B cell (primary cell): ENCODE results near the gene IL17RC. TPM values are rescaled to one million over a fixed set of nuclear protein-coding genes. Genes with fewer than 3 reads are reported as not detected.

ENCODE experiments used
- ATAC-seq: fragments of 200-7000 bp; cut with Tn5 transposase; one replicate; pipeline ENCODE4 v1.10.0; 2021; ENCODE audit warnings: low read depth, mild to moderate bottlenecking, moderate number of reproducible peaks, moderate library complexity
- CTCF ChIA-PET: fragments of 350-600 bp; sonication (Branson Sonifier 250); formaldehyde crosslinking; loops from one replicate; lab custom pipeline; 2021; ENCODE audit warnings: antibody characterized with exemption, inconsistent platforms; lab: Charles Lee
- POLR2A ChIA-PET: fragments of 350-600 bp; sonication (Branson Sonifier 250); formaldehyde crosslinking; loops from one replicate; lab custom pipeline; 2021; ENCODE audit warnings: antibody characterized with exemption; lab: Charles Lee
- DNase-seq: peaks from one replicate; pipeline ENCODE4 v3.0.0; 2013
- H2AFZ ChIP-seq: 2 replicates; pipeline ENCODE4 v1.6.1; 2012; ENCODE audit warnings: mild to moderate bottlenecking, low read depth, low read length; ENCODE audit not compliant: insufficient read depth, poor library complexity, severe bottlenecking
- H3K27ac ChIP-seq, 2 donors: 1 replicate in 1 of 2; 2 replicates in 1 of 2; pipeline ENCODE4 v1.5.1; 2012 to 2013; ENCODE audit warnings: low read length in 2 of 2, mild to moderate bottlenecking in 2 of 2, moderate library complexity in 1 of 2
- H3K27me3 ChIP-seq, 4 experiments: fragments of 200-600 bp in 1 of 4; sonication (generic) in 1 of 4; replicated peaks in 1 of 4; 1 replicate in 2 of 4; 2 replicates in 2 of 4; pipeline versions ENCODE4 v1.6.1 to v1.7.0; 2013 to 2016; ENCODE audit warnings: low read length in 3 of 4, mild to moderate bottlenecking in 2 of 4, mixed read lengths in 1 of 4, moderate library complexity in 1 of 4; ENCODE audit not compliant: insufficient read depth in 4 of 4, control insufficient read depth in 3 of 4; ENCODE audit errors: control extremely low read depth in 1 of 4
- H3K36me3 ChIP-seq, 2 experiments: replicated peaks in 1 of 2; 1 replicate in 1 of 2; 2 replicates in 1 of 2; pipeline versions ENCODE4 v1.6.1 to v1.7.1; 2013; ENCODE audit warnings: low read length in 1 of 2; ENCODE audit not compliant: insufficient read depth in 2 of 2, control insufficient read depth in 1 of 2; ENCODE audit errors: control extremely low read depth in 1 of 2, extremely low read depth in 1 of 2
- H3K4me1 ChIP-seq, 2 donors: fragments of 200-600 bp in 1 of 2; sonication (generic) in 1 of 2; 1 replicate in 1 of 2; 2 replicates in 1 of 2; pipeline versions ENCODE4 v1.5.1 to v1.6.1; 2013 to 2017; ENCODE audit warnings: low read length in 2 of 2; ENCODE audit not compliant: control insufficient read depth in 2 of 2, insufficient read depth in 2 of 2
- H3K4me2 ChIP-seq: replicated peaks from 2 replicates; pipeline ENCODE3; 2012; ENCODE audit warnings: mild to moderate bottlenecking, low read depth, low read length; ENCODE audit not compliant: poor library complexity, severe bottlenecking
- H3K4me3 ChIP-seq, 5 experiments: fragments of 200-600 bp in 1 of 5; sonication (generic) in 1 of 5; 1 replicate in 3 of 5; 2 replicates in 2 of 5; pipeline versions ENCODE4 v1.5.1 to v1.7.0; 2011 to 2016; ENCODE audit warnings: low read length in 4 of 5, mild to moderate bottlenecking in 4 of 5, low read depth in 2 of 5, control low read depth in 1 of 5, moderate library complexity in 1 of 5; ENCODE audit not compliant: insufficient read depth in 1 of 5; ENCODE audit errors: control extremely low read depth in 1 of 5, extremely low read depth in 1 of 5
- H3K79me2 ChIP-seq: fragments of 200-600 bp; sonication (generic); one replicate; pipeline ENCODE4 v1.6.0; 2016; ENCODE audit warnings: low read length; ENCODE audit not compliant: control insufficient read depth, insufficient read depth
- H3K9ac ChIP-seq: fragments of 200-600 bp; sonication (generic); 2 replicates; pipeline ENCODE4 v1.6.1; 2017; ENCODE audit warnings: mild to moderate bottlenecking, low read length, moderate library complexity
- H3K9me3 ChIP-seq, 3 donors: one replicate each; pipeline versions ENCODE4 v1.6.1 to v1.7.1; 2013; ENCODE audit warnings: low read length in 2 of 3; ENCODE audit not compliant: control insufficient read depth in 2 of 3, insufficient read depth in 1 of 3; ENCODE audit errors: control extremely low read depth in 1 of 3
- H4K20me1 ChIP-seq: 2 replicates; pipeline ENCODE4 v1.6.0; 2012; ENCODE audit warnings: mild to moderate bottlenecking, low read length; ENCODE audit not compliant: insufficient read depth, control insufficient read depth, poor library complexity, severe bottlenecking
- H3K27ac Mint-ChIP-seq: one replicate; pipeline ENCODE4 v1.8.0; 2021; ENCODE audit warnings: mixed read lengths
- H3K27me3 Mint-ChIP-seq: one replicate; pipeline ENCODE4 v1.8.0; 2021; ENCODE audit warnings: mixed read lengths
- H3K4me1 Mint-ChIP-seq: one replicate; pipeline ENCODE4 v1.8.0; 2021; ENCODE audit warnings: mixed read lengths
- H3K4me3 Mint-ChIP-seq: one replicate; pipeline ENCODE4 v1.8.0; 2021; ENCODE audit warnings: mixed read lengths
- H3K9me3 Mint-ChIP-seq: one replicate; pipeline ENCODE4 v1.8.0; 2022; ENCODE audit warnings: mixed read lengths; ENCODE audit not compliant: insufficient read depth
- EZH2 ChIP-seq: IDR thresholded peaks from 2 replicates; pipeline ENCODE4 v1.6.1; 2012; ENCODE audit warnings: borderline replicate concordance, low read depth, mild to moderate bottlenecking, moderate library complexity, low read length; ENCODE audit not compliant: insufficient read depth, poor library complexity, severe bottlenecking
- WGBS: methylation state at CpG from one replicate; pipeline ENCODE4 v1.1.5; 2013; ENCODE audit warnings: missing lambda C conversion rate; ENCODE audit not compliant: insufficient coverage; 5-methylcytosine and 5-hydroxymethylcytosine counted together
- intact Hi-C: fragments of 100-400 bp; cut with micrococcal nuclease; formaldehyde crosslinking; loops from one replicate; pipeline ENCODE4 v1.10.0; 2022
- polyA plus RNA-seq: library from polyadenylated mRNA; depleted of rRNA; stranded (reverse); fragments of >200 nt; gene quantifications from 2 replicates; pipeline ENCODE4 v1.2.3, GENCODE V29; 2012
- total RNA-seq, 2 donors: library from RNA; stranded (reverse); fragments of 120-200 nt in 1 of 2; gene quantifications; 1 replicate in 1 of 2; 2 replicates in 1 of 2; pipeline versions ENCODE4 v1.2.3 to v1.2.4, GENCODE V29; 2013 to 2022
- TF ChIP-seq, protein P1 (sequence below): fragments of 200-600 bp; IDR thresholded peaks from one replicate; pipeline ENCODE4 v1.8.0; 2022; ENCODE audit warnings: antibody characterized with exemption, mild to moderate bottlenecking

The IL17RC gene
- total and polyA plus RNA-seq, 2 donors (not counting 1 experiment from before 2014, with no cell fraction given) = 0.25 to 0.98 TPM

GRCh38 chr3:9918261-9919038 lies 1.6 kb downstream of the IL17RC start:
- no peaks in the 10 kb centered on the region for H3K79me2 ChIP-seq
- 90% methylated on average over 1 of the region's 8 CpGs for WGBS
- ChIA-PET CTCF (no interaction called here), POLR2A (no interaction called here)
- H3K27ac ChIP-seq = no peak overlapping the region
- H3K4me1 ChIP-seq = peaks cover 17 to 20% of the 10 kb centered on the region in 2 donors
- peaks cover 0 to 21% (median 9%) of the 10 kb centered on the region in 4 experiments for H3K27me3 ChIP-seq
- TF ChIP-seq EZH2 = no peak
- TF ChIP-seq, protein P1, sequence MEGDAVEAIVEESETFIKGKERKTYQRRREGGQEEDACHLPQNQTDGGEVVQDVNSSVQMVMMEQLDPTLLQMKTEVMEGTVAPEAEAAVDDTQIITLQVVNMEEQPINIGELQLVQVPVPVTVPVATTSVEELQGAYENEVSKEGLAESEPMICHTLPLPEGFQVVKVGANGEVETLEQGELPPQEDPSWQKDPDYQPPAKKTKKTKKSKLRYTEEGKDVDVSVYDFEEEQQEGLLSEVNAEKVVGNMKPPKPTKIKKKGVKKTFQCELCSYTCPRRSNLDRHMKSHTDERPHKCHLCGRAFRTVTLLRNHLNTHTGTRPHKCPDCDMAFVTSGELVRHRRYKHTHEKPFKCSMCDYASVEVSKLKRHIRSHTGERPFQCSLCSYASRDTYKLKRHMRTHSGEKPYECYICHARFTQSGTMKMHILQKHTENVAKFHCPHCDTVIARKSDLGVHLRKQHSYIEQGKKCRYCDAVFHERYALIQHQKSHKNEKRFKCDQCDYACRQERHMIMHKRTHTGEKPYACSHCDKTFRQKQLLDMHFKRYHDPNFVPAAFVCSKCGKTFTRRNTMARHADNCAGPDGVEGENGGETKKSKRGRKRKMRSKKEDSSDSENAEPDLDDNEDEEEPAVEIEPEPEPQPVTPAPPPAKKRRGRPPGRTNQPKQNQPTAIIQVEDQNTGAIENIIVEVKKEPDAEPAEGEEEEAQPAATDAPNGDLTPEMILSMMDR = no peak
- Mint-ChIP-seq H3K27ac (no peak overlapping the region), H3K4me1 (peaks cover 15% of the 10 kb centered on the region), H3K4me3 (peak overlapping the region; percentile 39), H3K27me3 (peaks cover 6% of the 10 kb centered on the region), H3K9me3 (no peaks in the 10 kb centered on the region)
- no peaks in the 10 kb centered on the region for H4K20me1 ChIP-seq
- ATAC-seq (no peak), DNase-seq (no peak)
- no peaks in the 10 kb centered on the region for H3K36me3 ChIP-seq
- intact Hi-C loops = no loop called here
- H3K4me3 ChIP-seq = no peak overlapping the region
- H3K9me3 ChIP-seq = no peaks in the 10 kb centered on the region
- no peak overlapping the region for H3K4me2 ChIP-seq
- H3K9ac ChIP-seq = no peak overlapping the region
- H2AFZ ChIP-seq = no peak overlapping the region

DNA sequence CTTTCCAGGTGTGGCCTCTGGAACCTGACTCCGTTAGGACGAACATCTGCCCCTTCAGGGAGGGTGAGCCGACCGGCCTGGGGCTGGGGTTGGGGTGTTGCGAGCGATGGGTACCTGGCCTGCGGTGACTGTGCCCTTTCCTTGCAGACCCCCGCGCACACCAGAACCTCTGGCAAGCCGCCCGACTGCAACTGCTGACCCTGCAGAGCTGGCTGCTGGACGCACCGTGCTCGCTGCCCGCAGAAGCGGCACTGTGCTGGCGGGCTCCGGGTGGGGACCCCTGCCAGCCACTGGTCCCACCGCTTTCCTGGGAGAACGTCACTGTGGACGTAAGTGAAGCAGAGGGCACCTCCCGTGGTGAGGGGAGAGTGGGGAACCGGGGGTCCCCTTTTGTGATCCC lies 11.3 kb downstream of the IL17RC start:
- DNase-seq (no peak), ATAC-seq (no peak)
- H3K9me3 ChIP-seq = no peaks in the 10 kb centered on the region
- no peaks in the 10 kb centered on the region for H4K20me1 ChIP-seq
- H3K27ac ChIP-seq = no peak overlapping the region
- H2AFZ ChIP-seq = no peak overlapping the region
- no peaks in the 10 kb centered on the region for H3K79me2 ChIP-seq
- intact Hi-C loops = no loop called here
- peaks cover 19% of the 10 kb centered on the region for H3K4me1 Mint-ChIP-seq
- TF ChIP-seq EZH2 = no peak
- TF ChIP-seq, protein P1 = no peak
- no peaks in the 10 kb centered on the region for H3K36me3 ChIP-seq
- no peak overlapping the region for H3K27ac Mint-ChIP-seq
- peaks cover 9% of the 10 kb centered on the region for H3K27me3 Mint-ChIP-seq
- ChIA-PET CTCF (no interaction called here), POLR2A (no interaction called here)
- 97% methylated on average over 18 of the region's 23 CpGs for WGBS
- no peaks in the 10 kb centered on the region for H3K9me3 Mint-ChIP-seq
- no peaks in the 10 kb centered on the region for H3K27me3 ChIP-seq
- peaks cover 6 to 10% of the 10 kb centered on the region in 2 donors for H3K4me1 ChIP-seq
- H3K4me3 Mint-ChIP-seq = no peak overlapping the region
- no peak overlapping the region for H3K4me3 ChIP-seq
- no peak overlapping the region for H3K4me2 ChIP-seq
- no peak overlapping the region for H3K9ac ChIP-seq
